Measurements from ENCODE around the gene DMKN.

The DMKN gene

DNA sequence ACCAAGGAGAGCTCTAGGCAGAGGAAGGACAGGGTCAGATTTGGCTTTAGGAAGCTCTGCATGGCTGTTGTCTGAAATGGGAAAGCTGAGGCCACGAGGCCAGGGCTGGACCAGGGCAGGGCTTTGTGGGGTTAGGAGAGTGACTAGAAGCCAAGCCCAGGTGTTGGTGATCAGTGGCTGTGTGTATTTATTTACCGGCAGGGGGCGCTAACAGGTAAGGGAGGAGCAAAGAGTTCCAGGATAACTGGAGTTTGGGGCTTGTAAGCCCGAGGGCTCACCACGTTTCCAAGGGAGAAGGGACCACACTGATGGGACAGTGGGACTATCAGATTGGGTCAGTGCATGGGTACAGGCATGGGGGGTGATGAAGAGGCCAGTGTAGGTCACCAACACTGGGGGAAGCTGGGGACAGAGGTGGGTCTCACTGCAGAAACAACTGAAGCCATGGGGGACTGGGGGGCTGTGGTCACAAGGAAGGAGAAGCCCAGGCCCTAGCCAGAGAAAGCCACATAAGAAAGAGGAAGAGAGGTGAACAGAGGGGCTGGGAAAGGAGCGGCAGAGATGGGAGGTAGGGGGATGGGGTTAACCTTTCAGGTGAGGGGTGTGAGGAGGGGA is 35.8 kb upstream of the DMKN start:
- DNase-seq = peak; percentile 19

- DNase-seq = no peak
Observed at GRCh38 chr19:35546532-35546931, 33.1 kb upstream of the DMKN start.

DNA sequence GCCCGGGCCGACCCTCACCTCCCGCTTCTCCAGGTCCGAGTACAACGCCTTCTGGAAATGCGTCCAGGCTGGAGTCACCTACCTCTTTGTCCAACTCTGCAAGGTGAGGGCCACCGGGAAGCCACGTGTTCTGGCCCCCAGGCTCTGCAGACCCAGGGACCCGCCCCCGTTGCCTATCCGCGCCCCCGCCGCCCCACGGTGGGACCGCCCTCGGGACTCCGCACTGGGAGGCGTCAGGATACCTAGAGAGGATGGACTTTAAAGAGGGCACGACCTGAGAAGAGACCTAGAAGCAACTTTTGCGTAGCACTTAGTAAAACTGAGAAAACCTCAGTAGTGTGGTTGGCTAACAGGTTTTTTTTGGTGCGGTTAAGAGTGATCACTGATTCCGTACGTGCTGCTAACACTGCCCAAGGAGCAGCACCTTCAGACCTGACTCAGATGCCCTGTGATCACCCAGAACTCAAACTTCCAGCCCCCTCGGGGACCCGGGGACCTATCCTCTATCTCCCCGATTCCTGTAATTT is 32.5 kb upstream of the DMKN start:
- peak; percentile 57 for DNase-seq

- peak; percentile 86 for DNase-seq
Observed at GRCh38 chr19:35545001-35545854, 31.8 kb upstream of the DMKN start, which contains the start of gene TMEM147. Gene TMEM147, plus strand, starts transcription at chr19:35545626. Its CDS starts 114 bp downstream, at chr19:35545740.

GRCh38 chr19:35544110-35544802 is 30.8 kb upstream of the DMKN start:
- DNase-seq = no peak

DNA sequence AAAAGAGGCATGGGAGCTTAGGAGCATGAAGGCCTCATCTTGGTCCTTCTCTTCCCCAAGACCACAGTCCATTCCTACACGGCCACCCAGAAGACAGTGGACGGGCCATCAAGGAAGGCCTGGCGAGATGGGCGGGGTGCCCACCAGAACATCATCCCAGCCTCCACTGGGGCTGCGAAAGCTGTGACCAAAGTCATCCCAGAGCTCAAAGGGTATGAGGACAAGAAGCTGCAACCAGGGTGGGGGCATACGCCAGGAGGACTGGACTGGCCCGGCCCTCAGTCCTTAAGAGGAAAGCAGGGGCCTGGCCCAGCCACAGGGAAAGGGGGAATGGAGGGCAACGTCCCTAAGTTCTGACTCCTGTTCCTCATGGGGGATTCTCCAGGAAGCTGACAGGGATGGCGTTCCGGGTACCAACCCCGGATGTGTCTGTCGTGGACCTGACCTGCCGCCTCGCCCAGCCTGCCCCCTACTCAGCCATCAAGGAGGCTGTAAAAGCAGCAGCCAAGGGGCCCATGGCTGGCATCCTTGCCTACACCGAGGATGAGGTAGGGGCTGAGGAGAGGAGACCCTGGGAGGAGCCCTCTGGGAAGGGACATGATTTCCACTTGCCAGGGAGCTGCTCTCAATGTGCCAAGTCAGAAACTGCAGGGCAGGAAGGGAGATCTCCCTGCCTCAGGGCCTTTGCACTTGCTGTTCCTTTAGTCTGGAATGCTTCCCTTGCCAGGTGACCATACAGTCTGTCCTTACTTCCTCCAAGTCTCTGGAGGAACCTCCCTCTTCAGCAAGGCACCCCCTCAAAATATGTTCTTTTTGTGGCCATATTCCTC is 30.0 kb upstream of the DMKN start:
- no peak for DNase-seq

DNA sequence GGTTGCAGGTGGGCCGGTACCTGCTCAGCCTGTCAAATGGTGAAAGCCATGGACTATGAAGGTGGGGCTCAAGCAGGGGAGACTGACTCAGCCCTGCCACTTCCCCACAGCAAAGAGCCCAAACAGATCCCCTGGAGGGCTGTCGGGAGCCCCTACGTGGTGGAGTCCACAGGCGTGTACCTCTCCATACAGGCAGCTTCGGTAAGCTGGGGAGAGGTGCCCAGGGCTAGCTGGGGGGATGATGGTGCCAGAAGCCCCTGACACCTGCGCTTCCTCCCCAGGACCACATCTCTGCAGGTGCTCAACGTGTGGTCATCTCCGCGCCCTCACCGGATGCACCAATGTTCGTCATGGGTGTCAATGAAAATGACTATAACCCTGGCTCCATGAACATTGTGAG is 28.8 kb upstream of the DMKN start:
- DNase-seq = no peak

DNA sequence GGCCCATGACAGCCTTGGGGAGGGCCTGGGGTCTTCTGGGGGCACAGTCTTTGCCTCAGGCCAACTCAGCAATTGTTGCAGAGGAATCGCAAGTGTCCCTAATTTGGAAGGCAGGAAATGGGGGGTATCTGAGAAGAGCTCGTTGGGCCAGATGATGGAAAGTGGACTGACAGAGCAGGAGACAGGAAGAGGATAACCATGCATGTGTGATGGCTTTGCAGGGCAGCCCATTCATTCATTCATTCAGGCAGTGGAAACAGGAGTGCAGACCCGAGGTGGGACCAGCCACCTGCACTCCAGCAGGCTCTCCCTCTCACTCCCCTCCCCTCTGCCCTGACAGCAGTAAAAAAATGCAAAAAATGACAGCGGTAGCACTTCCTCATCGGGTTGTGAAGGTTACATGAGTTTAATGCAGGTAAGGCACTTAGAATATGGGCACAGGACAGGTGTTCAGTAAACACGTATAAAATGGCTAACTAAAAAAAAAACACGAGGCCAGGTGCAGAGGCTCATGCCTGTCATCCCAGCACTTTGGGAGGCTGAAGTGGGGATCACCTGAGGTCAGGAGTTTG is 27.0 kb upstream of the DMKN start:
- no peak for DNase-seq

- DNase-seq = no peak
Observed at GRCh38 chr19:35539850-35540249, 26.4 kb upstream of the DMKN start.

DNA sequence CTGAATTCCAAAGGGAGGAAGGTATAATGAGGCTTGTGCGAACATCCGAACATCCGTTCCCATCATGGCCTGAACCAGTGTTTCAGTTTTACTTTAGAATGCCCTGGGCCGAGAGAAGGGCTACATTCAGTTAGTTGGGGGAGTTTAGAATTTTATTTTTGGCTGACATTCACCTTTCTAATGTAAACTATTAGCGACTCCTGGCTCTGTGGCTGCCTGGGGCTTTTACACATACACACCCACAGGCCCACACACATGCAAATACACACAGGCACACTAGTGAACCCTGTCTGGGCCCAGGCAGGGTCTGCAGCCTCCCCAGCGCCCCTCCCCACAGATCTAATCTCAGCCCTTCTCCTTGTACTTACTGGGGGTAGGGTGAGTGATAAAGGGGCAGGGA is 25.9 kb upstream of the DMKN start:
- DNase-seq = no peak

GRCh38 chr19:35534803-35535480 is 21.5 kb upstream of the DMKN start:
- DNase-seq = no peak

DNA sequence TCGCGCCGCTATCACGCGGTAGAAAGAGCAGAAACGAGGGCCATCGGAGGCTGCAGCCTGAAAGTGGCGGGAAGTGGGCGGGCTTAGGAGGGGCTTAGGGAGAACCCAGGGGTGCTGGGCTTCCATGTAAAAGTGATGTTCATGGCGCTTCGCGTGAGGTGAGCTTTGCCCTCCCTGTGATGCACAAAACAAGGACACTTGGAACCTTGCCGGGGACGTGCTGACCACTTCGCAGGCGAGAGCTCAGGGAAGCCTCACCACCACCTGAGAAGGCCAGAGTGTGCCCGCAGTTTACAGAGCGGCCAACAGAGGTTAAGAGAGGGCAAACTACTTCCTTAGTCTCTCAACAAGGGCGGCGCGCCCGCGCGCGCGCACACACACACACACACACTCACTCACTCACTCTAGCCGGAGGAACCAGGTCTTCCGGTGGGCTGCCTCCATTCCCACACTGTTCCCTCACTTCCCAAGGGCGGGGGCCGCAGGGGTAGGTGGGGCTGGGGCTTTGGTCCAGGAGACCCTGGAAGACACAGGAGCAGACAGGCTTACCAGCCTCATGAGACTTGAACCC is 20.5 kb upstream of the DMKN start:
- no peak for DNase-seq

- DNase-seq = no peak
Observed at GRCh38 chr19:35533201-35533821, 19.9 kb upstream of the DMKN start, which contains the start of gene GAPDHS. Gene GAPDHS, plus strand, starts transcription at chr19:35533456. Its CDS starts 72 bp downstream, at chr19:35533528.

GRCh38 chr19:35531291-35531690 is 17.8 kb upstream of the DMKN start:
- no peak for DNase-seq

DNA sequence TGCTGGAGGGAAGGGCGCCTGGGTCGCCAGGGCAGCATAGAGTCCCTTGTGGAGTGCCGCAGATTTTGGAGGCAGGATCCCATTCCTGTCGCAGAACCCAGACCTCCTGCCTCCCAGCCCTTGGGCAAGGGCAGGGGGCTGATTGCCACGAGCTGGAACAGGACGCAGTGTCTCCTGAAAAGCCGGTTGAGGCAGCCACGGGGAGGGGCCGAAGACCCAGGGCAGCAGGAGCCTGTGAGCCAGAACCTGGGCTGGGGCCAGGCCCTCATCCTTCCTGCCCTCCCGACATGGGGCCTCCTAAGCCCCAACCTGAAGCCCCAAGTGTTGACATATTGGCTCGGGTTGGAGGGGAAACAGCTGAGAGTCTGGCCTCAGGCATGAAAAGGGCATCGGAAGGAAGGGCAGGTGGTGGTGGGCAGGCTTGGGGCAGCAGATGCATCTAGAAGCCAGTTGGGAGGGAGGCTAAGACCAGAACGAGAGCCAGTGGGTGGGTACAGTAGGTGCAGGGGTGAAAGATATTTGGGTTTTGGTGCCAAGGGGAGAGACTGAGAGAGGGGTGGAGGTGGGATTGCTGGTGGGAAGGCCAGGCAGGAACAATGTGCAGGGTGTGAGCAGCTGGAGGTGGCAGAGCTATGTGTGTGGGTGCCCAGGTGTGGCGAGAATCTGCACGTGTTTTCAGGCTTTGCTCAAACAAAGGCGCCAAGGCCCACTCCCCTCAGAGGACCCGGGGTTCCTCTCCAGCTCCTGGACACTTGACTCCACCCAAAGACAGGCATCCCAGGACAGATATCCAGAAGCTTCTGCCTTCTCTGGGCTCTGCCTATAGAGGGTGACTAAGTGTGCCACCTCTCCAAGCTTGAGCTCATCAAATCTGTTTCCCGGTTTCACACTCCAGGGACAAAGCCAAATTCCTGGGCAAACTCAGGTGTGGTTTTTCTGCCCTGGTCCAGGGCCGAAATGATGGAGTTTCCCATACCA is 16.1 kb upstream of the DMKN start:
- DNase-seq = no peak

GRCh38 chr19:35528218-35529038 is 15.0 kb upstream of the DMKN start, which contains the start of gene SBSN:
Gene SBSN, minus strand, starts transcription at chr19:35528311. Its CDS starts 30 bp downstream, at chr19:35528281.
- DNase-seq = no peak

GRCh38 chr19:35525873-35526272 is 12.4 kb upstream of the DMKN start:
- DNase-seq = no peak

DNA sequence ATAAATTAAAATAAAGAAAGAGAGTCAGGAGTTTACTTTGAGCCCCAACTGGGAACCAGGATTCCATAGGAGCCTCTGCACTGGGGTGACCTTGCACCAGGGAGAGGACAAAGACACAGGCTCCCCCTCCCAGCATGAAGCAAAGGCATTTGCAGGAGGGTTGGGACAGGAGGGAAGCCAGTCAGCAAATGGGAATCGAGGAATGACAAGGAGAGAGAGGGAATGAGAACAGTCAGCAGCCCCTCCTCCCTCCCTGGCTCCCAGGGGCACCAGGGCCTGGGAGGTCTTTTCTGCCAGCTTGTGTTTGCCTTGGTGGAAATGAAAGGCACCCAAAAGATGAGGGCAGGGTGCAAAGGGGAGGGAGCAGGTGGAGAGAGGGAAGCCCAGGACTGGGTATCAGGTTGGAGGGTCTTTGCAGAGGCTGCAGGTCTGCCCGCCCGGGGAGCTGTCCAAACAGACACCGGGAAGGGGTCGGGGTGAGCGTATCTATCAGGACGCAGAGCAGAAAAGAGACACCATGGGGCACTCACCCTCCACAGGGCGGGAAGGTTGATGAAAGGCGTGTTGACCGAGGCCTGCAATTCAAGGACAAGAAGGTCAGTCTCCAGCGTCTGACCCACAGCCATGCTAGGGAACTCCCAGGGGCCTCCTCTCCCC is 10.9 kb upstream of the DMKN start:
- DNase-seq = no peak
